GM12878 (cell line): ENCODE data around the gene PRAC2.

ENCODE experiments used
- ATF2 ChIP-seq: IDR thresholded peaks from 2 replicates; pipeline ENCODE4 v1.6.1; 2012; ENCODE audit warnings: low read length, inconsistent platforms
- CHD2 ChIP-seq: IDR thresholded peaks from 2 replicates; pipeline ENCODE4 v1.6.1; 2011; ENCODE audit warnings: low read depth, low read length, improper control_type of control experiment, borderline replicate concordance
- CTCF ChIP-seq, 3 experiments: IDR thresholded peaks in 2 of 3; conservative IDR thresholded peaks in 1 of 3; 2 replicates each; pipeline ENCODE4 v1.5.1; 2011; ENCODE audit warnings: low read depth in 3 of 3, low read length in 3 of 3, mild to moderate bottlenecking in 3 of 3, control low read depth in 2 of 3, moderate library complexity in 2 of 3, inconsistent platforms in 1 of 3, mixed read lengths in 1 of 3; ENCODE audit not compliant: control insufficient read depth in 2 of 3, insufficient read depth in 1 of 3; ENCODE audit errors: extremely low read depth in 1 of 3
- DPF2 ChIP-seq: fragments of 450-650 bp; IDR thresholded peaks from 2 replicates; pipeline ENCODE4 v1.6.1; 2017; ENCODE audit warnings: mild to moderate bottlenecking
- JUNB ChIP-seq: IDR thresholded peaks from 2 replicates; pipeline ENCODE4 v1.6.1; 2016; ENCODE audit warnings: antibody characterized with exemption, mild to moderate bottlenecking
- MAX ChIP-seq: IDR thresholded peaks from 2 replicates; pipeline ENCODE4 v1.6.1; 2012; ENCODE audit warnings: low read depth, low read length, improper control_type of control experiment
- NFYA ChIP-seq: IDR thresholded peaks from 2 replicates; pipeline ENCODE4 v1.6.1; 2011; ENCODE audit warnings: low read depth, mild to moderate bottlenecking, low read length, improper control_type of control experiment, borderline replicate concordance
- NR2C1 ChIP-seq: fragments of 450-650 bp; IDR thresholded peaks from 2 replicates; pipeline ENCODE4 v1.6.1; 2017; ENCODE audit warnings: antibody characterized with exemption, mild to moderate bottlenecking, moderate library complexity
- PBX3 ChIP-seq: IDR thresholded peaks from 2 replicates; pipeline ENCODE4 v1.6.1; 2011; ENCODE audit warnings: mild to moderate bottlenecking, low read depth, low read length, moderate library complexity; ENCODE audit not compliant: insufficient replicate concordance
- POLR2A ChIP-seq: IDR thresholded peaks from 2 replicates; pipeline ENCODE4 v1.6.1; 2011; ENCODE audit warnings: low read depth, mild to moderate bottlenecking, low read length
- POLR2AphosphoS2 ChIP-seq: IDR thresholded peaks from 2 replicates; pipeline ENCODE4 v1.6.1; 2011; ENCODE audit warnings: low read depth, mild to moderate bottlenecking, low read length, improper control_type of control experiment, moderate library complexity
- RELB ChIP-seq: fragments of 450-650 bp; IDR thresholded peaks from 2 replicates; pipeline ENCODE4 v1.6.1; 2017; ENCODE audit warnings: low read depth, mild to moderate bottlenecking, moderate library complexity
- SMC3 ChIP-seq: IDR thresholded peaks from 2 replicates; pipeline ENCODE4 v1.6.1; 2011; ENCODE audit warnings: low read length, improper control_type of control experiment, borderline replicate concordance
- ZBTB40 ChIP-seq: fragments of 450-650 bp; IDR thresholded peaks from 2 replicates; pipeline ENCODE4 v1.6.1; 2016; ENCODE audit warnings: mild to moderate bottlenecking, moderate library complexity, borderline replicate concordance

- TF ChIP-seq CTCF (IDR thresholded peaks at IDR 0.05 in 2 of 3, conservative IDR thresholded peaks at IDR 0.05 in 1 of 3; ENCODE audit: control insufficient read depth in 2 of 3, extremely low read depth in 1 of 3, insufficient read depth in 1 of 3, low read depth in 3 of 3, low read length in 3 of 3) (no peak), ZBTB40 (no peak), PBX3 (no peak), POLR2A (no peak), DPF2 (no peak), MAX (no peak), CHD2 (no peak), NR2C1 (no peak), SMC3 (no peak), NFYA (no peak), POLR2AphosphoS2 (no peak), JUNB (no peak), RELB (no peak), ATF2 (no peak)
Measured at GRCh38 chr17:48721009-48721402, 2.0 kb upstream of the PRAC2 start.
